Ovary (tissue), 9 donors: ENCODE data around the gene AJUBA. TPM values are rescaled to one million over a fixed set of nuclear protein-coding genes. Genes with fewer than 3 reads are reported as not detected.

ENCODE experiments used
- DNase-seq, 5 donors: peaks; one replicate each; pipeline ENCODE4 v3.0.0-alpha.2; 2019 to 2020
- H3K27ac ChIP-seq, 2 donors: fragments of 200-600 bp; one replicate each; pipeline versions ENCODE4 v1.5.1 to v1.8.0; 2019 to 2022
- H3K27me3 ChIP-seq: fragments of 200-600 bp; one replicate; pipeline ENCODE4 v1.8.0; 2022
- H3K36me3 ChIP-seq: fragments of 200-600 bp; sonication (generic); one replicate; pipeline ENCODE4 v1.5.1; 2019
- H3K4me1 ChIP-seq: one replicate; pipeline ENCODE4 v1.8.1; 2013; ENCODE audit warnings: mild to moderate bottlenecking, moderate library complexity; ENCODE audit not compliant: insufficient read depth
- H3K4me3 ChIP-seq: fragments of 200-600 bp; sonication (generic); one replicate; pipeline ENCODE4 v1.5.1; 2017
- H3K9me3 ChIP-seq, 2 donors: fragments of 200-600 bp in 1 of 2; sonication (generic) in 1 of 2; one replicate each; pipeline versions ENCODE4 v1.5.1 to v1.8.1; 2013 to 2019; ENCODE audit warnings: mild to moderate bottlenecking in 1 of 2, moderate library complexity in 1 of 2
- EP300 ChIP-seq: sonication (generic); formaldehyde crosslinking; IDR thresholded peaks from one replicate; pipeline ENCODE4 v1.6.1; 2017; ENCODE audit warnings: antibody characterized with exemption
- POLR2A ChIP-seq: fragments of 450-650 bp; IDR thresholded peaks from one replicate; pipeline ENCODE4 v1.6.1; 2017; ENCODE audit warnings: antibody characterized with exemption, mild to moderate bottlenecking, moderate library complexity
- WGBS, 3 donors: extraction: QIAGEN DNeasy Blood & Tissue Kit in 1 of 3; methylation state at CpG; one replicate each; pipeline versions ENCODE4 v1.1.5 to v1.1.7; 2013 to 2017; 5-methylcytosine and 5-hydroxymethylcytosine counted together
- intact Hi-C, 4 donors: fragments of 100-400 bp; cut with DNase I; formaldehyde crosslinking; loops; one replicate each; pipeline versions ENCODE4 v1.11.0 to v1.15.1; 2022 to 2023
- polyA plus RNA-seq, 2 donors: library from polyadenylated mRNA; stranded (reverse); fragments of 200-250 nt in 1 of 2; fragments of 350-450 nt in 1 of 2; fragmentation: Illumina TruSeq in 1 of 2; extraction: RNeasy Lipid Tissue Mini Kit (QIAGEN cat#74804) in 1 of 2; gene quantifications; one replicate each; pipeline ENCODE4 v1.2.3, GENCODE V29; 2013 to 2014
- total RNA-seq, 7 donors: library from RNA; depleted of rRNA in 2 of 7; stranded (reverse); fragments of >200 nt in 2 of 7; fragmentation: NEBNext Ultra II Directional in 3 of 7; extraction: Animal tissue kit (Norgen Biotek cat#: 25700) in 3 of 7; gene quantifications; one replicate each; pipeline versions ENCODE4 v1.1.0 to v1.2.4, GENCODE V29; 2016 to 2023
- TF ChIP-seq, protein P1 (sequence below), 3 donors: fragments of 450-650 bp in 2 of 3; fragments of 200-600 bp in 1 of 3; IDR thresholded peaks; one replicate each; pipeline versions ENCODE4 v1.5.1 to v1.8.0; 2016 to 2022; ENCODE audit warnings: antibody characterized with exemption in 3 of 3, mild to moderate bottlenecking in 1 of 3
- donor health status: DM: no; HTN: no; CAD: no; lungs with moderate emphysema.
- donor health status: DM: no; HTN: no; CAD: no.
- donor health status: Bipolar disorder and iron deficiency.
- donor health status: DM: yes; HTN: yes; CAD: no.
- donor health status: DM: no; HTN: no; CAD: no.
- donor health status: DM: yes; HTN: yes; CAD: no.

The AJUBA gene
- total and polyA plus RNA-seq, 9 donors, result 11.2 to 34.5 (median 19.1) TPM

DNA sequence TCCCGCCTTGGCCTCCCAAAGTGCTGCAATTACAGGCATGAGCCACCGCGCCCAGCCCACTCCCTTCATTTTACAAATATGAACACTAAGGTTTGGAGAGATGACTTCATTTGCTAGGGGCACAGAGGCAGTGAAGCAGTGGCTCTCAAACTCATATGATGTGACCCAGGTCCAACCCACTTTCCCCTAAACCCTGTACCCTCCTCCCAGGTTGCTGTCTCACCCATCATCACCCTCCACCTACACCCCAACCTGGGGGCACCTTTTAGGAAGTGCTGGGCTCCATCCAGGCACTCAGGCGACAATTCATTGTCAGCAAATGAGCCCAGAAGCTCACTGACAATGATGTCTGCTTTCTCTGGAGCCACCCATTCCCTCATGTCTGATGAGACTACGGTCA lies 58.6 kb downstream of the AJUBA start:
- H3K27me3 ChIP-seq, result no peaks in the 10 kb centered on the region
- TF ChIP-seq, protein P1, sequence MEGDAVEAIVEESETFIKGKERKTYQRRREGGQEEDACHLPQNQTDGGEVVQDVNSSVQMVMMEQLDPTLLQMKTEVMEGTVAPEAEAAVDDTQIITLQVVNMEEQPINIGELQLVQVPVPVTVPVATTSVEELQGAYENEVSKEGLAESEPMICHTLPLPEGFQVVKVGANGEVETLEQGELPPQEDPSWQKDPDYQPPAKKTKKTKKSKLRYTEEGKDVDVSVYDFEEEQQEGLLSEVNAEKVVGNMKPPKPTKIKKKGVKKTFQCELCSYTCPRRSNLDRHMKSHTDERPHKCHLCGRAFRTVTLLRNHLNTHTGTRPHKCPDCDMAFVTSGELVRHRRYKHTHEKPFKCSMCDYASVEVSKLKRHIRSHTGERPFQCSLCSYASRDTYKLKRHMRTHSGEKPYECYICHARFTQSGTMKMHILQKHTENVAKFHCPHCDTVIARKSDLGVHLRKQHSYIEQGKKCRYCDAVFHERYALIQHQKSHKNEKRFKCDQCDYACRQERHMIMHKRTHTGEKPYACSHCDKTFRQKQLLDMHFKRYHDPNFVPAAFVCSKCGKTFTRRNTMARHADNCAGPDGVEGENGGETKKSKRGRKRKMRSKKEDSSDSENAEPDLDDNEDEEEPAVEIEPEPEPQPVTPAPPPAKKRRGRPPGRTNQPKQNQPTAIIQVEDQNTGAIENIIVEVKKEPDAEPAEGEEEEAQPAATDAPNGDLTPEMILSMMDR (IDR thresholded peaks at IDR 0.05), result no peak
- TF ChIP-seq EP300, result no peak
- no peak for TF ChIP-seq POLR2A
- intact Hi-C loops, result no loop called here
- H3K4me3 ChIP-seq, result no peak overlapping the region
- no peak for DNase-seq
- WGBS, 3 donors, result 95 to 97% (median 97%) methylated on average over 5 of the region's 5 CpGs
- H3K36me3 ChIP-seq, result no peaks in the 10 kb centered on the region
- H3K4me1 ChIP-seq, result peaks cover 2% of the 10 kb centered on the region
- no peak overlapping the region for H3K27ac ChIP-seq
- H3K9me3 ChIP-seq, result no peaks in the 10 kb centered on the region

DNA sequence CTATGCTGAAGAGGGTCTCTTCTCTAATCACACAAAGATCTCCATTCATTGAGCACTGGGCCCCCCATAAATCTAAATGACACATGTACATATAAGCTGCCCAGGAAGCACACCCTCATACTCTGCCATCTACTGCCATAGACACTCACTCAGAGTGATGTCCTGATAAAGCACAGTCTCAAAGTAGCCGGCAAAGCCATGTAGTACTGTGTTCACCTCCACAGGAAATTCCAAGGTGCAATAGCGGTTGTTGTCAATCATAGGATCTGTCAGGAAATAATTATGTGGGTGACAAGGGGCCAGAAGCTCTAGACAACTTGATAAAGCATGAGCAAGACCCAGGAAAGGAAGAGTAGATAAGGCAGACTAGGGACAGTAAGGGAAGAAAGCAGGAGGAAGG lies 60.1 kb downstream of the AJUBA start:
- no peak for DNase-seq
- TF ChIP-seq POLR2A (no peak), EP300 (no peak)
- TF ChIP-seq, protein P1 (IDR thresholded peaks at IDR 0.05), result no peak
- WGBS, 3 donors, result 82 to 89% (median 84%) methylated on average over 2 of the region's 2 CpGs
- Histone ChIP-seq H3K27ac (no peak overlapping the region), H3K9me3 (no peaks in the 10 kb centered on the region), H3K27me3 (no peaks in the 10 kb centered on the region), H3K4me1 (peaks cover 5% of the 10 kb centered on the region), H3K4me3 (no peak overlapping the region), H3K36me3 (no peaks in the 10 kb centered on the region)
- intact Hi-C loops, result no loop called here

Other genes with a start within 250 kb of the AJUBA start
- 10 to 100 TPM; 52.7 to 99.3 (median 83.8) TPM for gene OXA1L, start 215.9 kb downstream of the AJUBA start, total RNA-seq
- 100 to 1,000 TPM in 1 of 2 donors, 10 to 100 TPM in 1; 96.9 to 199 TPM for gene OXA1L, start 215.9 kb downstream of the AJUBA start, polyA plus RNA-seq
- 10 to 100 TPM in 1 of 7 donors, 1 to 10 TPM in 5, under 1 TPM in 1; 0.91 to 25.0 (median 5.1) TPM for gene SLC7A7, start 167.1 kb downstream of the AJUBA start, total RNA-seq
- gene SLC7A7, start 167.1 kb downstream of the AJUBA start, polyA plus RNA-seq, result 10 to 100 TPM in 1 of 2 donors, 1 to 10 TPM in 1; 3.2 to 23.2 TPM
- gene MRPL52, start 152.7 kb downstream of the AJUBA start, total RNA-seq, result 10 to 100 TPM; 29.0 to 78.3 (median 54.1) TPM
- gene MRPL52, start 152.7 kb downstream of the AJUBA start, polyA plus RNA-seq, result 10 to 100 TPM; 32.9 to 45.3 TPM
- gene MMP14, start 146.0 kb downstream of the AJUBA start, total RNA-seq, result 100 to 1,000 TPM in 4 of 7 donors, 10 to 100 TPM in 3; 70.0 to 267 (median 174) TPM
- gene MMP14, start 146.0 kb downstream of the AJUBA start, polyA plus RNA-seq, result 100 to 1,000 TPM in 1 of 2 donors, 10 to 100 TPM in 1; 90.2 to 156 TPM
- 100 to 1,000 TPM in 4 of 7 donors, 10 to 100 TPM in 3; 56.9 to 122 (median 105) TPM for gene LRP10, start 110.8 kb downstream of the AJUBA start, total RNA-seq
- gene LRP10, start 110.8 kb downstream of the AJUBA start, polyA plus RNA-seq, result 10 to 100 TPM; 32.4 to 71.6 TPM
- 1 to 10 TPM in 1 of 7 donors, under 1 TPM in 6; 0.12 to 1.1 (median 0.66) TPM for gene REM2, start 99.3 kb downstream of the AJUBA start, total RNA-seq
- under 1 TPM; 0.40 to 0.74 TPM for gene REM2, start 99.3 kb downstream of the AJUBA start, polyA plus RNA-seq
- 100 to 1,000 TPM in 5 of 7 donors, 10 to 100 TPM in 2; 90.9 to 244 (median 129) TPM for gene RBM23, start 63.4 kb downstream of the AJUBA start, total RNA-seq
- 100 to 1,000 TPM in 1 of 2 donors, 10 to 100 TPM in 1; 57.0 to 104 TPM for gene RBM23, start 63.4 kb downstream of the AJUBA start, polyA plus RNA-seq
- 10 to 100 TPM; 37.6 to 92.3 (median 65.4) TPM for gene PRMT5, start 53.2 kb downstream of the AJUBA start, total RNA-seq
- gene PRMT5, start 53.2 kb downstream of the AJUBA start, polyA plus RNA-seq, result 100 to 1,000 TPM in 1 of 2 donors, 10 to 100 TPM in 1; 40.2 to 109 TPM
- gene HAUS4, start 25.5 kb downstream of the AJUBA start, total RNA-seq, result 100 to 1,000 TPM in 1 of 7 donors, 10 to 100 TPM in 6; 31.6 to 111 (median 41.6) TPM
- gene HAUS4, start 25.5 kb downstream of the AJUBA start, polyA plus RNA-seq, result 10 to 100 TPM; 55.6 to 58.4 TPM
- gene C14orf93, start 27.6 kb upstream of the AJUBA start, total RNA-seq, result 10 to 100 TPM in 4 of 7 donors, 1 to 10 TPM in 3; 7.2 to 11.8 (median 10.2) TPM
- gene C14orf93, start 27.6 kb upstream of the AJUBA start, polyA plus RNA-seq, result 10 to 100 TPM; 12.1 to 12.7 TPM
- 100 to 1,000 TPM in 1 of 7 donors, 10 to 100 TPM in 6; 65.3 to 144 (median 77.4) TPM for gene PSMB5, start 52.3 kb upstream of the AJUBA start, total RNA-seq
- 100 to 1,000 TPM in 1 of 2 donors, 10 to 100 TPM in 1; 79.9 to 112 TPM for gene PSMB5, start 52.3 kb upstream of the AJUBA start, polyA plus RNA-seq
- gene PSMB11, start 59.7 kb upstream of the AJUBA start, total RNA-seq, result not detected
- gene PSMB11, start 59.7 kb upstream of the AJUBA start, polyA plus RNA-seq, result not detected
- gene CDH24, start 75.0 kb upstream of the AJUBA start, total RNA-seq, result 1 to 10 TPM; 1.0 to 6.6 (median 2.3) TPM
- 1 to 10 TPM; 2.1 to 5.5 TPM for gene CDH24, start 75.0 kb upstream of the AJUBA start, polyA plus RNA-seq
- 100 to 1,000 TPM in 5 of 7 donors, 10 to 100 TPM in 2; 83.3 to 162 (median 135) TPM for gene ACIN1, start 112.6 kb upstream of the AJUBA start, total RNA-seq
- gene ACIN1, start 112.6 kb upstream of the AJUBA start, polyA plus RNA-seq, result 100 to 1,000 TPM in 1 of 2 donors, 10 to 100 TPM in 1; 95.4 to 165 TPM
- 10 to 100 TPM; 13.8 to 47.2 (median 41.5) TPM for gene C14orf119, start 113.0 kb upstream of the AJUBA start, total RNA-seq
- gene C14orf119, start 113.0 kb upstream of the AJUBA start, polyA plus RNA-seq, result 10 to 100 TPM; 31.4 to 55.6 TPM
- gene CIROP, start 122.4 kb upstream of the AJUBA start, total RNA-seq, result not detected
- not detected for gene CIROP, start 122.4 kb upstream of the AJUBA start, polyA plus RNA-seq
- gene CEBPE, start 136.7 kb upstream of the AJUBA start, total RNA-seq, result not detected
- under 1 TPM in 1 of 2 donors, not detected in 1; 0.04 TPM for gene CEBPE, start 136.7 kb upstream of the AJUBA start, polyA plus RNA-seq
- gene SLC7A8, start 201.1 kb upstream of the AJUBA start, total RNA-seq, result 100 to 1,000 TPM in 3 of 7 donors, 10 to 100 TPM in 4; 51.1 to 161 (median 95.4) TPM
- 100 to 1,000 TPM in 1 of 2 donors, 10 to 100 TPM in 1; 45.9 to 104 TPM for gene SLC7A8, start 201.1 kb upstream of the AJUBA start, polyA plus RNA-seq